Stimulated activated CD8-positive, alpha-beta memory T cell treated with anti-CD3 and anti-CD28 coated beads, Interleukin-7, amount 100 ng/mL, for 1 hour (primary cell): ENCODE results near the gene DHRSX.
"Not testable (repeated sequence)": the region's sequence is repeated elsewhere in the genome, so short reads cannot be mapped to it uniquely, and the experiment has no call there.

ENCODE experiments used
- DNase-seq, 2 donors: peaks; one replicate each; pipeline ENCODE4 v3.0.0-alpha.2; 2020; ENCODE audit warnings: low read depth in 2 of 2

Gene DHRSX

GRCh38 chrX:2263203-2263602, 237.6 kb downstream of the DHRSX start:
- DNase-seq, result no peak

- DNase-seq, result no peak
These were observed 238.1 kb downstream of the DHRSX start for GRCh38 chrX:2262668-2263055.

- DNase-seq, result no peak
These were observed 238.7 kb downstream of the DHRSX start for GRCh38 chrX:2261831-2262667.

- DNase-seq, result no peak
These were observed 248.3 kb downstream of the DHRSX start for GRCh38 chrX:2252331-2253065.

- DNase-seq, result no peak
These were observed 249.6 kb downstream of the DHRSX start for GRCh38 chrX:2251211-2251610.

- no peak for DNase-seq
These were observed 256.8 kb downstream of the DHRSX start for GRCh38 chrX:2243913-2244460.

- DNase-seq, result no peak
These were observed 257.8 kb downstream of the DHRSX start for GRCh38 chrX:2242980-2243379.

GRCh38 chrX:2242326-2242725, 258.4 kb downstream of the DHRSX start:
- DNase-seq, result no peak

- not testable (repeated sequence) for DNase-seq
These were observed 259.3 kb downstream of the DHRSX start for GRCh38 chrX:2241496-2241895.

- DNase-seq, result not testable (repeated sequence)
These were observed 260.0 kb downstream of the DHRSX start for GRCh38 chrX:2240761-2241160.

- DNase-seq, result no peak
These were observed 262.8 kb downstream of the DHRSX start for GRCh38 chrX:2237976-2238375.

- no peak for DNase-seq
These were observed 269.1 kb downstream of the DHRSX start for GRCh38 chrX:2231570-2232192.

GRCh38 chrX:2230457-2230856, 270.3 kb downstream of the DHRSX start:
- DNase-seq, result no peak

- no peak for DNase-seq
These were observed 272.2 kb downstream of the DHRSX start for GRCh38 chrX:2228536-2228935.

GRCh38 chrX:2226906-2227656, 273.7 kb downstream of the DHRSX start:
- no peak for DNase-seq

- DNase-seq, result no peak
These were observed 274.6 kb downstream of the DHRSX start for GRCh38 chrX:2226182-2226581.

GRCh38 chrX:2224597-2225235, 276.1 kb downstream of the DHRSX start:
- DNase-seq, result no peak

- no peak for DNase-seq
These were observed 276.6 kb downstream of the DHRSX start for GRCh38 chrX:2224161-2224560.

GRCh38 chrX:2220829-2221567, 279.8 kb downstream of the DHRSX start:
- DNase-seq, result no peak

- DNase-seq, result no peak
These were observed 280.5 kb downstream of the DHRSX start for GRCh38 chrX:2220296-2220695.
